Measurements from ENCODE around the gene CCDC73.
A peak's percentile ranks its signal among the peaks of the same experiment; 100 is the strongest.
"Not testable (repeated sequence)": the region's sequence is repeated elsewhere in the genome, so short reads cannot be mapped to it uniquely, and the experiment has no call there.

Gene CCDC73

DNA sequence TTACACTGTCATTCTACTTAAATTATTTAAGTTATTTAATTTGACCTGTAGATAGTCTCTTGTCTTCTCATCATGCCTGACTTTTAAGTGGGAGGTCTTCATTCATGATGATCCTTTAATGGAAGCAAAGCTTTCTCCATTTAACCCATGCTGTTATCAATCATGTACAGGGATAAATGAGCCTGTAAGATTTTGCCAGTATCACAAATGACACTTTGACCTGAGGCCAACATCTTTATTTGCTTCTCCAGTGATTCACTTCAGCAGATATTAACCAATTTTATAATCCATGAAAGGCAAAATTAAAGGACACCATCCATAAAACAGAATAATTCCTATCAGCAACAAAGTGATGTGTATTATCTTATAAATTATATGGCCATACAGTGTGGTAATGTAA is 7.7 kb downstream of the CCDC73 start:
- no peak for DNase-seq (ENCODE audit: low read depth in 1 of 2, low spot score in 1 of 2)
- H3K4me3 ChIP-seq (replicated peaks; ENCODE audit: insufficient read depth, low read length), result no peak overlapping the region
- H3K27ac ChIP-seq (replicated peaks), result no peak overlapping the region
- TF ChIP-seq, protein P1, sequence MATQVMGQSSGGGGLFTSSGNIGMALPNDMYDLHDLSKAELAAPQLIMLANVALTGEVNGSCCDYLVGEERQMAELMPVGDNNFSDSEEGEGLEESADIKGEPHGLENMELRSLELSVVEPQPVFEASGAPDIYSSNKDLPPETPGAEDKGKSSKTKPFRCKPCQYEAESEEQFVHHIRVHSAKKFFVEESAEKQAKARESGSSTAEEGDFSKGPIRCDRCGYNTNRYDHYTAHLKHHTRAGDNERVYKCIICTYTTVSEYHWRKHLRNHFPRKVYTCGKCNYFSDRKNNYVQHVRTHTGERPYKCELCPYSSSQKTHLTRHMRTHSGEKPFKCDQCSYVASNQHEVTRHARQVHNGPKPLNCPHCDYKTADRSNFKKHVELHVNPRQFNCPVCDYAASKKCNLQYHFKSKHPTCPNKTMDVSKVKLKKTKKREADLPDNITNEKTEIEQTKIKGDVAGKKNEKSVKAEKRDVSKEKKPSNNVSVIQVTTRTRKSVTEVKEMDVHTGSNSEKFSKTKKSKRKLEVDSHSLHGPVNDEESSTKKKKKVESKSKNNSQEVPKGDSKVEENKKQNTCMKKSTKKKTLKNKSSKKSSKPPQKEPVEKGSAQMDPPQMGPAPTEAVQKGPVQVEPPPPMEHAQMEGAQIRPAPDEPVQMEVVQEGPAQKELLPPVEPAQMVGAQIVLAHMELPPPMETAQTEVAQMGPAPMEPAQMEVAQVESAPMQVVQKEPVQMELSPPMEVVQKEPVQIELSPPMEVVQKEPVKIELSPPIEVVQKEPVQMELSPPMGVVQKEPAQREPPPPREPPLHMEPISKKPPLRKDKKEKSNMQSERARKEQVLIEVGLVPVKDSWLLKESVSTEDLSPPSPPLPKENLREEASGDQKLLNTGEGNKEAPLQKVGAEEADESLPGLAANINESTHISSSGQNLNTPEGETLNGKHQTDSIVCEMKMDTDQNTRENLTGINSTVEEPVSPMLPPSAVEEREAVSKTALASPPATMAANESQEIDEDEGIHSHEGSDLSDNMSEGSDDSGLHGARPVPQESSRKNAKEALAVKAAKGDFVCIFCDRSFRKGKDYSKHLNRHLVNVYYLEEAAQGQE (IDR thresholded peaks at IDR 0.05; ENCODE audit: insufficient replicate concordance, low read depth), result no peak
- TF ChIP-seq POLR2AphosphoS5 (IDR thresholded peaks at IDR 0.05; ENCODE audit: low read depth) (no peak), SPI1 (IDR thresholded peaks at IDR 0.05; ENCODE audit: borderline replicate concordance, low read depth) (no peak), GABPA (IDR thresholded peaks at IDR 0.05; ENCODE audit: low read depth) (no peak), CTCF (IDR thresholded peaks at IDR 0.05; ENCODE audit: insufficient read depth, low read length) (no peak)
- no peaks in the 10 kb centered on the region for H3K27me3 ChIP-seq (ENCODE audit: insufficient read depth, poor library complexity, severe bottlenecking)

DNA sequence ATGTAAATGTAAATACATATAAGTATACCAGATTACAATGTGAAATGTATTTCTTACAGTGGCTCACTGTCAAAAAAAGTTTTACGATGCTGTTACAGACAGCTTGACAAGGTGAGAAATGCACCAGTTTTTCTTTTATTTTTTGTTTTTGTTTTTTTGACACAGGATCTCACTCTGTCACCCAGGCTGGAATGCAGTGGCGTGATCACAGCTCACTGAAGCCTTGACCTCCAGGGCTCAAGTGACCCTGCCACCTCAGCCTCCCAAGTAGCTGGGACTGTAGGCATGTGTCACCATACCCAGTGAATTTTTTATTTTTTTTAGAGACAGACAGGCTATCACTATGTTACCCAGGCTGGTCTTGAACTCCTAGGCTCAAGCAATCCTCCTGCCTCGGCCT is 9.2 kb downstream of the CCDC73 start:
- H3K27me3 ChIP-seq (ENCODE audit: insufficient read depth, poor library complexity, severe bottlenecking), result no peaks in the 10 kb centered on the region

GRCh38 chr11:32781721-32782120 is 12.7 kb downstream of the CCDC73 start:
- H3K27ac ChIP-seq (replicated peaks), result no peak overlapping the region
- H3K4me3 ChIP-seq (replicated peaks; ENCODE audit: insufficient read depth, low read length), result no peak overlapping the region
- H3K27me3 ChIP-seq (ENCODE audit: insufficient read depth, poor library complexity, severe bottlenecking), result no peaks in the 10 kb centered on the region
- TF ChIP-seq POLR2AphosphoS5 (IDR thresholded peaks at IDR 0.05; ENCODE audit: low read depth) (no peak), CTCF (IDR thresholded peaks at IDR 0.05; ENCODE audit: insufficient read depth, low read length) (no peak), SPI1 (IDR thresholded peaks at IDR 0.05; ENCODE audit: borderline replicate concordance, low read depth) (no peak), GABPA (IDR thresholded peaks at IDR 0.05; ENCODE audit: low read depth) (no peak)
- TF ChIP-seq, protein P1 (IDR thresholded peaks at IDR 0.05; ENCODE audit: insufficient replicate concordance, low read depth), result no peak
- DNase-seq (ENCODE audit: low read depth in 1 of 2, low spot score in 1 of 2), result no peak

More for the DNA sequence above, 9.2 kb downstream of the CCDC73 start:
- TF ChIP-seq GABPA (IDR thresholded peaks at IDR 0.05; ENCODE audit: low read depth), result no peak
- TF ChIP-seq POLR2AphosphoS5 (IDR thresholded peaks at IDR 0.05; ENCODE audit: low read depth), result no peak
- no peak overlapping the region for H3K4me3 ChIP-seq (replicated peaks; ENCODE audit: insufficient read depth, low read length)
- DNase-seq (ENCODE audit: low read depth in 1 of 2, low spot score in 1 of 2), result no peak
- H3K27ac ChIP-seq (replicated peaks), result no peak overlapping the region

- not testable (repeated sequence) for DNase-seq (ENCODE audit: low read depth in 1 of 2, low spot score in 1 of 2); H3K27me3 ChIP-seq (ENCODE audit: insufficient read depth, poor library complexity, severe bottlenecking); H3K27ac ChIP-seq (replicated peaks)
These were observed 13.6 kb downstream of the CCDC73 start for GRCh38 chr11:32780839-32781238.

GRCh38 chr11:32779136-32779535 is 15.3 kb downstream of the CCDC73 start:
- H3K27me3 ChIP-seq (ENCODE audit: insufficient read depth, poor library complexity, severe bottlenecking), result no peaks in the 10 kb centered on the region
- TF ChIP-seq SPI1 (IDR thresholded peaks at IDR 0.05; ENCODE audit: borderline replicate concordance, low read depth) (peak; percentile 47; the same call in 1 of the 2 replicates), GABPA (IDR thresholded peaks at IDR 0.05; ENCODE audit: low read depth) (no peak; the same call in 1 of the 2 replicates)
- no peak overlapping the region for H3K4me3 ChIP-seq (replicated peaks; ENCODE audit: insufficient read depth, low read length)
- peak overlapping the region; percentile 61 for H3K27ac ChIP-seq (replicated peaks)
- peak in 1 of 2 experiments; percentile 11 for DNase-seq (ENCODE audit: low read depth in 1 of 2, low spot score in 1 of 2)

More at GRCh38 chr11:32780839-32781238, 13.6 kb downstream of the CCDC73 start:
- H3K4me3 ChIP-seq (replicated peaks; ENCODE audit: insufficient read depth, low read length), result not testable (repeated sequence)
